Measurements from ENCODE around the gene ELL. TPM values are rescaled to one million over a fixed set of nuclear protein-coding genes. Genes with fewer than 3 reads are reported as not detected.

ELL gene
- total RNA-seq, 1 experiment from 2014 or later = 18.6 TPM

GRCh38 chr19:18422530-18423191 is 99.2 kb downstream of the ELL start:
- POLR2A ChIA-PET = no interaction called here
- CTCF ChIA-PET = no interaction called here
- intact Hi-C loops (cut with micrococcal nuclease; ENCODE audit: unreplicated experiment) (no loop called here), in situ Hi-C loops (cut with HindIII; ENCODE audit: low pct_unique_long_range_greater_than_20kb, low sequenced_read_pairs) (no loop called here)
- no peak for ATAC-seq
- peaks cover 2% of the 10 kb centered on the region; the same call in 1 of the 2 replicates for H3K36me3 ChIP-seq (ENCODE audit: control insufficient read depth, insufficient read depth, low read length)
- no peaks in the 10 kb centered on the region for H3K9me3 ChIP-seq (ENCODE audit: control insufficient read depth, insufficient read depth, low read depth, low read length)
- BruUV-seq (replicated peaks) = no TSS peak
- no peak for TF ChIP-seq SIN3A (IDR thresholded peaks at IDR 0.05; ENCODE audit: borderline replicate concordance, insufficient read depth, low read depth, low read length)
- no peak for TF ChIP-seq REST (IDR thresholded peaks at IDR 0.05; ENCODE audit: insufficient read depth in 1 of 2, low read depth in 2 of 2, low read length in 1 of 2)
- no peak for TF ChIP-seq POLR2AphosphoS5 (IDR thresholded peaks at IDR 0.05; ENCODE audit: low read depth, low read length)
- TF ChIP-seq TCF7L2 (IDR thresholded peaks at IDR 0.05; ENCODE audit: low read depth, low read length) = no peak
- no peak for TF ChIP-seq CTCF (IDR thresholded peaks at IDR 0.05)
- DNase-seq (ENCODE audit: low read depth, low spot score) = no peak
- H3K27me3 ChIP-seq (ENCODE audit: control insufficient read depth, insufficient read depth, low read length) = no peaks in the 10 kb centered on the region
- peak overlapping the region; percentile 54; the same call in 1 of the 2 replicates for H3K27ac ChIP-seq (ENCODE audit: low read length)
- no peak overlapping the region for H3K4me3 ChIP-seq (ENCODE audit: low read depth in 2 of 2, low read length in 2 of 2)
- H3K4me1 ChIP-seq (ENCODE audit: control insufficient read depth, insufficient read depth, low read length) = peaks cover 43% of the 10 kb centered on the region

GRCh38 chr19:18421371-18421959 is 100.4 kb downstream of the ELL start:
- Histone ChIP-seq H3K4me3 (ENCODE audit: low read depth in 2 of 2, low read length in 2 of 2) (peak overlapping the region; percentile 65 to 73), H3K4me1 (ENCODE audit: control insufficient read depth, insufficient read depth, low read length) (peaks cover 42% of the 10 kb centered on the region), H3K9me3 (ENCODE audit: control insufficient read depth, insufficient read depth, low read depth, low read length) (no peaks in the 10 kb centered on the region), H3K36me3 (ENCODE audit: control insufficient read depth, insufficient read depth, low read length) (peaks cover 2% of the 10 kb centered on the region; the same call in 1 of the 2 replicates), H3K27me3 (ENCODE audit: control insufficient read depth, insufficient read depth, low read length) (no peaks in the 10 kb centered on the region), H3K27ac (ENCODE audit: low read length) (peak overlapping the region; percentile 71)
- DNase-seq (ENCODE audit: low read depth, low spot score) = no peak
- ChIA-PET POLR2A (interaction anchor here (0.5 kb wide), 1 partner anchor 142 kb away, joined by 13 read pairs; no protein-coding TSS in a partner anchor), CTCF (no interaction called here)
- in situ Hi-C loops (cut with HindIII; ENCODE audit: low pct_unique_long_range_greater_than_20kb, low sequenced_read_pairs) = no loop called here
- BruUV-seq (replicated peaks) = no TSS peak
- TF ChIP-seq CTCF (IDR thresholded peaks at IDR 0.05) (no peak), SIN3A (IDR thresholded peaks at IDR 0.05; ENCODE audit: borderline replicate concordance, insufficient read depth, low read depth, low read length) (no peak), REST (IDR thresholded peaks at IDR 0.05; ENCODE audit: insufficient read depth in 1 of 2, low read depth in 2 of 2, low read length in 1 of 2) (no peak), TCF7L2 (IDR thresholded peaks at IDR 0.05; ENCODE audit: low read depth, low read length) (no peak), POLR2AphosphoS5 (IDR thresholded peaks at IDR 0.05; ENCODE audit: low read depth, low read length) (no peak)
- intact Hi-C loops (cut with micrococcal nuclease; ENCODE audit: unreplicated experiment) = no loop called here
- no peak for ATAC-seq
